ENCODE measurements around the gene LYAR.

Gene LYAR

DNA sequence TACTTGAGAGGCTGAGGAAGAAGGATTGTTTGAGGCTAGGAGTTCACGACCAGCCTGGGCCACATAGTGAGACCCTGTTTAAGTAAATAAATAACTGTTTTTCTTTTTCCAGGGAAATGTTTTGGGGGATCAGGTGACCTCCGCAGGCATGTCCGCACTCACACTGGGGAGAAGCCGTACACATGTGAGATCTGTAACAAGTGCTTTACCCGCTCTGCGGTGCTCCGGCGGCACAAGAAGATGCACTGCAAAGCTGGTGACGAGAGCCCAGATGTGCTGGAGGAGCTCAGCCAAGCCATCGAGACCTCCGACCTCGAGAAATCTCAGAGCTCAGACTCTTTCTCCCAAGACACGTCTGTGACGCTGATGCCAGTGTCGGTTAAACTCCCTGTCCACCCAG is 30.6 kb upstream of the LYAR start:
- H3K36me3 Mint-ChIP-seq (ENCODE audit: low read depth) = peaks cover 41% of the 10 kb centered on the region
- peaks cover 11% of the 10 kb centered on the region for H3K4me1 Mint-ChIP-seq
- no peak overlapping the region for H3K4me3 Mint-ChIP-seq
- no peaks in the 10 kb centered on the region for H3K9me3 Mint-ChIP-seq
- peaks cover 3% of the 10 kb centered on the region for H3K27me3 Mint-ChIP-seq (ENCODE audit: low read depth)
- no peak overlapping the region for H3K27ac Mint-ChIP-seq
- TF ChIP-seq, protein P1, sequence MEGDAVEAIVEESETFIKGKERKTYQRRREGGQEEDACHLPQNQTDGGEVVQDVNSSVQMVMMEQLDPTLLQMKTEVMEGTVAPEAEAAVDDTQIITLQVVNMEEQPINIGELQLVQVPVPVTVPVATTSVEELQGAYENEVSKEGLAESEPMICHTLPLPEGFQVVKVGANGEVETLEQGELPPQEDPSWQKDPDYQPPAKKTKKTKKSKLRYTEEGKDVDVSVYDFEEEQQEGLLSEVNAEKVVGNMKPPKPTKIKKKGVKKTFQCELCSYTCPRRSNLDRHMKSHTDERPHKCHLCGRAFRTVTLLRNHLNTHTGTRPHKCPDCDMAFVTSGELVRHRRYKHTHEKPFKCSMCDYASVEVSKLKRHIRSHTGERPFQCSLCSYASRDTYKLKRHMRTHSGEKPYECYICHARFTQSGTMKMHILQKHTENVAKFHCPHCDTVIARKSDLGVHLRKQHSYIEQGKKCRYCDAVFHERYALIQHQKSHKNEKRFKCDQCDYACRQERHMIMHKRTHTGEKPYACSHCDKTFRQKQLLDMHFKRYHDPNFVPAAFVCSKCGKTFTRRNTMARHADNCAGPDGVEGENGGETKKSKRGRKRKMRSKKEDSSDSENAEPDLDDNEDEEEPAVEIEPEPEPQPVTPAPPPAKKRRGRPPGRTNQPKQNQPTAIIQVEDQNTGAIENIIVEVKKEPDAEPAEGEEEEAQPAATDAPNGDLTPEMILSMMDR (IDR thresholded peaks at IDR 0.05; ENCODE audit: unreplicated experiment in 3 of 3) = no peak

DNA sequence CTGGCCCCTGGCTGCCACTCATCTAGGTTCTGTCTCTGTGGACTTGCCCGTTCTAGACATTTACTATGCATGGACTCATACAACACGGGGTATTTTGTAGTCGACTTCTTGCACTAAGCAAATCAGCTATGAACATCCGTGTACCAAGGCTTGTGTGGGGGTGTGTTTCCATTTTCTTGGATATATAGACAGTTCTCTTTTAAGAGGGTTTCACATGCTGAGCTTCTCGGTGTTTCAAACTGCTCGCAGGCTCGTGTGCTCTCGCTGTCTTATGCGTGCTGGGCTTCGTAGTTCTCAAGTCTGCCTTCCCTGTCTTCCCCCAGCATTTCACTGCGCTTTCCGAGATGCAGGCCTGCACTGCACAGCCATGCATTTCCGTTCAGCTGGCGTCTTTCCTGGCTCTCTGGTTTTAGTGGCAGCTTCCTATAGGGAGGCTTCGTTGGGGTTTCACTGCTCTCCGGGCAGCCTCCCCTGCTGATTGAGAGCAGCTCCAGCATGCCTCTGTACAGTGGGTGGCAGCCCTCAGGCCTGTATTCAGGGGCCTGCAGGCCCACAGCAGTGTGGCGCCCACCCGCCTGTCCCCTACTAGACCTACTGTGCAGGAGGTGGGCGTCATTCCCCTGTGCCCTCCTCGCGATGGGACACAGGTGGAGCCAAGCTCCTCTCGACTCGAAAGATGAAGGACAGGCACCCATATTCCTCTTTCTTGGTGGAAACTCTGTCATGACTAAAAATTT is 27.7 kb upstream of the LYAR start:
- Mint-ChIP-seq H3K27ac (no peak overlapping the region), H3K9me3 (no peaks in the 10 kb centered on the region), H3K27me3 (ENCODE audit: low read depth) (peaks cover under 1% of the 10 kb centered on the region), H3K36me3 (ENCODE audit: low read depth) (peaks cover 44% of the 10 kb centered on the region), H3K4me3 (no peak overlapping the region), H3K4me1 (no peaks in the 10 kb centered on the region)
- TF ChIP-seq, protein P1 (IDR thresholded peaks at IDR 0.05; ENCODE audit: unreplicated experiment in 3 of 3) = no peak

DNA sequence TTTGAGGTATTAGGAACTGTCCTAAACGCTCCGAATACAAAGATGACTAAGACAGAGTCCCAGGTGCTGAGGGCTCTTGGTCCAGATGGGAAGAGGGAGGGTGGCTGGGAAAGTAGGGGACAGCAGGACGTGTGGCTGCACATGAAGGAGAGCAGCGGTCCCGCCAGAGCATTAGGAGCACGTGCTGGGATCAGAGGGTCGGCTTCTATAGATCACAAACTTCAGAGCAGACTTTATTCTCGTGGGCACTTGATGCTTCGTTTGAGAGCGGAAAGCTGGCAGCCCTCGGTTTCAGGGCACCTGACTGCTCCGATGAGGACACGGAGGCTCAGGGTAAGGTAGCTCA is 26.2 kb upstream of the LYAR start:
- H3K9me3 Mint-ChIP-seq = no peaks in the 10 kb centered on the region
- TF ChIP-seq, protein P1 (IDR thresholded peaks at IDR 0.05; ENCODE audit: unreplicated experiment in 3 of 3) = no peak
- no peak overlapping the region for H3K4me3 Mint-ChIP-seq
- H3K27ac Mint-ChIP-seq = no peak overlapping the region
- peaks cover 34% of the 10 kb centered on the region for H3K36me3 Mint-ChIP-seq (ENCODE audit: low read depth)
- no peaks in the 10 kb centered on the region for H3K4me1 Mint-ChIP-seq
- no peaks in the 10 kb centered on the region for H3K27me3 Mint-ChIP-seq (ENCODE audit: low read depth)

DNA sequence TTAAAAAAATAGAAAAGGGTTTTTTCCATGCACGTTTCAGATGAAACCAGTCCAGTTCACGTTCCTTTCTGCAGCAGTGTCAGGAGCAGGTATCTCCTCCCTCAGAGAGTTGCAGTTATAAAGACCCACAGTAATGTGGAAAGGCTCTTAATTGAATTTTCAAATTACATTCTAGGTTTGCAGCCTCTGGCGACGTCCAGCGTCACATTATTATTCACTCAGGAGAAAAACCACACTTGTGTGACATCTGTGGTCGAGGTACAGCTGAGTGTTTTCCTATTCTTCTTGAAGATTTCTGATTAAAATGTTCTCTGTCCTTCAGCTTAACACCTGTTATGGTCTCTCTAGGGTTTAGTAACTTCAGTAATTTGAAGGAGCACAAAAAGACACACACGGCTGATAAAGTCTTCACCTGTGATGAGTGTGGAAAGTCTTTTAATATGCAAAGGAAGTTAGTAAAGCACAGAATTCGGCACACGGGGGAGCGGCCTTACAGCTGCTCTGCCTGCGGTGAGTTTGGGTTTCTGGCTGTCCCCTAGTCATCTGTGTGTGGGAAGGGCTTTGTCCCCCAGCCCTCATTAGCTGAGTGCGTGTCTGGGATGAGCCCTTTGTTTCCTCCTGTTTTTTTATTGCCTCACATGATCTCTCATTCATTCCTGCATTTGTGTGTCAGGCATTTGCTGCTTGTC is 25.7 kb upstream of the LYAR start:
- no peak overlapping the region for H3K4me3 Mint-ChIP-seq
- no peaks in the 10 kb centered on the region for H3K4me1 Mint-ChIP-seq
- TF ChIP-seq, protein P1 (IDR thresholded peaks at IDR 0.05; ENCODE audit: unreplicated experiment in 3 of 3) = no peak
- no peaks in the 10 kb centered on the region for H3K9me3 Mint-ChIP-seq
- H3K27ac Mint-ChIP-seq = no peak overlapping the region
- H3K36me3 Mint-ChIP-seq (ENCODE audit: low read depth) = peaks cover 32% of the 10 kb centered on the region
- H3K27me3 Mint-ChIP-seq (ENCODE audit: low read depth) = no peaks in the 10 kb centered on the region

DNA sequence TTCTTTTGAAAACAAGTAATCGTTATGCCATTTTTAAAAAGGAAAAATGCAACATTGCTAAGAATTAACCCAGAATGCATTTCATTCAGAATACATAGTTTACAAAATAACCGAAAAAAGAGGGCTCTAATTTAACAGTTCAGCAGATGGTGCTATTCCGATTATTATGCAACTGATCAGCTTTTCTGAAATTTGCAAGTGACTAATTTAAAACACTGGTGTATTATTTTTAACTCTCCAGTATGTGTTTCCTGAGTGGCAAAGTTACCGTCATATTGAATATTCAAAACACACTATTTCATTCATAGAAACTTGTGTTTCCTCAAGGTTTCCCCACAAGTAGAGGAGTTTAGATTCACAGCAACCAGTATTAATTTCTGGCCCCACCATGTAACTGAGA is 21.2 kb upstream of the LYAR start:
- Mint-ChIP-seq H3K4me1 (no peaks in the 10 kb centered on the region), H3K4me3 (no peak overlapping the region), H3K36me3 (ENCODE audit: low read depth) (peaks cover 34% of the 10 kb centered on the region), H3K9me3 (no peaks in the 10 kb centered on the region), H3K27me3 (ENCODE audit: low read depth) (no peaks in the 10 kb centered on the region), H3K27ac (no peak overlapping the region)
- TF ChIP-seq, protein P1 (IDR thresholded peaks at IDR 0.05; ENCODE audit: unreplicated experiment in 3 of 3) = no peak
